ENCODE measurements around the gene SNX6. TPM values are rescaled to one million over a fixed set of nuclear protein-coding genes. Genes with fewer than 3 reads are reported as not detected.
A peak's percentile ranks its signal among the peaks of the same experiment; 100 is the strongest.

SNX6 gene
- polyA plus RNA-seq, 3 donors: 46.7 to 115 (median 114) TPM

DNA sequence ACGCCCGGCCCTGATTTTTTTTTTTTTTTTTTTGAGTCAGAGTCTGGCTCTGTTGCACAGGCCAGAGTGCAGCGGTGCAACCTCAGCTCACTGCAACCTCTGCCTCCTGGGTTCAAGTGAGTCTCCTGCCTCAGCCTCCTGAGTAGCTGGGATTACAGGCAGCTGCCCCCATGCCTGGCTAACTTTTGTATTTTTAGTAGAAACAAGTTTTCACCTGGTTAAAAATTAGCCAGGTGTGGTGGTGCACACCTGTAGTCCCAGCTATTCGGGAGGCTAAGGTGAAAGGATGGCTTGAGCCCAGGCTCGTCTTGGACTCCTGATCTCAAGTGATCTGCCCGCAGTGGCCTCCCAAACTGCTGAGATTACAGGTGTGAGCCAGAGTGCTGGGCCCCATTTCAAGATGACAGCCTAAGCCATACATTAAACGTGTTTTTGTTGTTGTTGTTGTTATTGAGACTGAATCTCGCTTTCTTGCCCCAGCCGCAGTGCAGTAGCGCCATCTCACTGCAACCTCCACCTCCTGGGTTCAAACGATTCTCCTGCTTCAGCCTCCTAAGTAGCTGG lies 47.7 kb downstream of the SNX6 start:
- Histone ChIP-seq H3K4me1 (ENCODE audit: control insufficient read depth in 1 of 2, insufficient read depth in 2 of 2, low read length in 2 of 2) (no peaks in the 10 kb centered on the region), H2AFZ (ENCODE audit: insufficient read depth, low read depth, low read length, poor library complexity, severe bottlenecking) (no peak overlapping the region), H3K36me3 (replicated peaks in 1 of 2; ENCODE audit: control insufficient read depth in 1 of 2, insufficient read depth in 2 of 2, low read length in 2 of 2) (peaks cover 71 to 93% of the 10 kb centered on the region in 2 donors), H3K27ac (ENCODE audit: low read depth in 1 of 2, low read length in 2 of 2) (no peak overlapping the region), H3K4me3 (replicated peaks in 1 of 3; ENCODE audit: low read depth in 2 of 3, low read length in 3 of 3) (no peak overlapping the region), H3K4me2 (replicated peaks; ENCODE audit: extremely low read depth, low read length, poor library complexity, severe bottlenecking) (no peak overlapping the region), H3K27me3 (ENCODE audit: control insufficient read depth in 2 of 2, insufficient read depth in 2 of 2, low read length in 2 of 2) (no peaks in the 10 kb centered on the region), H3K9ac (ENCODE audit: insufficient read depth, low read length, poor library complexity, severe bottlenecking) (no peak overlapping the region), H3K79me2 (ENCODE audit: insufficient read depth, low read length) (peaks cover 2% of the 10 kb centered on the region), H4K20me1 (ENCODE audit: insufficient read depth, low read length) (peaks cover 26% of the 10 kb centered on the region), H3K9me3 (replicated peaks in 1 of 2; ENCODE audit: control insufficient read depth in 1 of 2, insufficient read depth in 1 of 2, low read length in 2 of 2) (no peaks in the 10 kb centered on the region)
- no peak for TF ChIP-seq CTCF (IDR thresholded peaks at IDR 0.05)
- Mint-ChIP-seq H3K4me3 (no peak overlapping the region), H3K27ac (no peak overlapping the region), H3K27me3 (ENCODE audit: low read depth in 3 of 3) (no peaks in the 10 kb centered on the region), H3K36me3 (peaks cover 66 to 97% of the 10 kb centered on the region in 2 donors), H3K9me3 (no peaks in the 10 kb centered on the region), H3K4me1 (no peaks in the 10 kb centered on the region)
- DNase-seq: no peak
- 98% methylated on average over 5 of the region's 11 CpGs for WGBS (ENCODE audit: insufficient coverage)
- intact Hi-C loops (cut with micrococcal nuclease): loop anchor here in 1 of 2 donors (10.0 kb wide), 1 partner anchor 173 kb away; no protein-coding TSS in a partner anchor

DNA sequence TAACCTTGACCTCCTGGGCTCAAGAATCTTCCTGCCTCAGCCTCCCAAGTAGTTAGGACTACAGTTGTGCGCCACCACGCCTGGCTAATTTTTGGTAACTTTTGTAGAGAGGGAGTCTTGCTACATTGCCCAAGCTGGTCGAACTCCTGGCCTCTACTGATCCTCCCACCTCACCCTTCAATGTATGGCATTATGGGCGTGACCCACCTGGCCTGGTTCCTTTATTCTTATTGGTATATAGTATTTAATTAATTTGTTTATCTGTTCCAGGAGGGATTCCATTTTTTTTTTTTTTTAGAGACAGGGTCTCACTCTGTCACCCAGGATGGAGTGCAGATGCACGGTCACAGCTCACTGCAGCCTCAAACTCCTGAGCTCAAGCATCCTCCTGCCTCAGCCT lies 49.6 kb downstream of the SNX6 start:
- no peak overlapping the region for H3K4me3 ChIP-seq (replicated peaks in 1 of 3; ENCODE audit: low read depth in 2 of 3, low read length in 3 of 3)
- Mint-ChIP-seq H3K4me3 (no peak overlapping the region), H3K4me1 (no peaks in the 10 kb centered on the region), H3K36me3 (peaks cover 57 to 90% of the 10 kb centered on the region in 2 donors), H3K9me3 (no peaks in the 10 kb centered on the region), H3K27ac (peak overlapping the region in 2 of 7 donors; percentile 26 to 64), H3K27me3 (ENCODE audit: low read depth in 3 of 3) (no peaks in the 10 kb centered on the region)
- H3K4me2 ChIP-seq (replicated peaks; ENCODE audit: extremely low read depth, low read length, poor library complexity, severe bottlenecking): no peak overlapping the region
- no peaks in the 10 kb centered on the region for H3K9me3 ChIP-seq (replicated peaks in 1 of 2; ENCODE audit: control insufficient read depth in 1 of 2, insufficient read depth in 1 of 2, low read length in 2 of 2)
- peaks cover 65 to 82% of the 10 kb centered on the region in 2 donors for H3K36me3 ChIP-seq (replicated peaks in 1 of 2; ENCODE audit: control insufficient read depth in 1 of 2, insufficient read depth in 2 of 2, low read length in 2 of 2)
- H3K27me3 ChIP-seq (ENCODE audit: control insufficient read depth in 2 of 2, insufficient read depth in 2 of 2, low read length in 2 of 2): no peaks in the 10 kb centered on the region
- no peak for TF ChIP-seq CTCF (IDR thresholded peaks at IDR 0.05)
- no CpG with 5 or more reads among the region's 5 CpGs for WGBS (ENCODE audit: insufficient coverage)
- intact Hi-C loops (cut with micrococcal nuclease): loop anchor here in 1 of 2 donors (10.0 kb wide), 1 partner anchor 174 kb away; no protein-coding TSS in a partner anchor
- H4K20me1 ChIP-seq (ENCODE audit: insufficient read depth, low read length): peaks cover 32% of the 10 kb centered on the region
- H3K27ac ChIP-seq (ENCODE audit: low read depth in 1 of 2, low read length in 2 of 2): no peak overlapping the region
- no peak for DNase-seq
- H3K79me2 ChIP-seq (ENCODE audit: insufficient read depth, low read length): peaks cover 7% of the 10 kb centered on the region
- H2AFZ ChIP-seq (ENCODE audit: insufficient read depth, low read depth, low read length, poor library complexity, severe bottlenecking): no peak overlapping the region
- H3K9ac ChIP-seq (ENCODE audit: insufficient read depth, low read length, poor library complexity, severe bottlenecking): no peak overlapping the region
- no peaks in the 10 kb centered on the region for H3K4me1 ChIP-seq (ENCODE audit: control insufficient read depth in 1 of 2, insufficient read depth in 2 of 2, low read length in 2 of 2)
